HepG2 (cell line): ENCODE results near the gene TSPAN31. TPM values are rescaled to one million over a fixed set of nuclear protein-coding genes. Genes with fewer than 3 reads are reported as not detected.

Experiments used
- BRF2 ChIP-seq: sonication (generic); formaldehyde crosslinking; IDR thresholded peaks from 2 replicates; pipeline ENCODE4 v1.8.1; 2022; ENCODE audit warnings: mild to moderate bottlenecking, missing genetic modification reagents
- FOXC1 ChIP-seq: sonication (generic); formaldehyde crosslinking; IDR thresholded peaks from 2 replicates; pipeline ENCODE4 v1.8.0; 2022; ENCODE audit warnings: mild to moderate bottlenecking, missing genetic modification reagents, borderline replicate concordance
- GMEB1 ChIP-seq: sonication (generic); formaldehyde crosslinking; IDR thresholded peaks from 2 replicates; pipeline ENCODE4 v1.5.1; 2020; ENCODE audit warnings: missing genetic modification reagents, mild to moderate bottlenecking, borderline replicate concordance
- MAF1 ChIP-seq: sonication (generic); formaldehyde crosslinking; IDR thresholded peaks from 2 replicates; pipeline ENCODE4 v1.5.0; 2020; ENCODE audit warnings: missing genetic modification reagents, borderline replicate concordance
- ONECUT2 ChIP-seq: sonication (generic); formaldehyde crosslinking; IDR thresholded peaks from 2 replicates; pipeline ENCODE4 v1.4.0; 2020; ENCODE audit warnings: missing genetic modification reagents
- RARG ChIP-seq: sonication (generic); formaldehyde crosslinking; IDR thresholded peaks from 2 replicates; pipeline ENCODE4 v1.4.0; 2020; ENCODE audit warnings: low read depth, mild to moderate bottlenecking, missing genetic modification reagents
- RFXANK ChIP-seq: IDR thresholded peaks from 2 replicates; pipeline ENCODE4 v1.6.1; 2016
- TBP ChIP-seq: sonication (generic); formaldehyde crosslinking; IDR thresholded peaks from 2 replicates; pipeline ENCODE4 v1.5.0; 2020; ENCODE audit warnings: missing genetic modification reagents
- TCF7L2 ChIP-seq: IDR thresholded peaks from 2 replicates; pipeline ENCODE4 v1.6.1; 2011; ENCODE audit warnings: mild to moderate bottlenecking, low read depth, low read length, moderate library complexity
- ZBTB42 ChIP-seq: sonication (generic); formaldehyde crosslinking; IDR thresholded peaks from 2 replicates; pipeline ENCODE4 v1.5.0; 2020; ENCODE audit warnings: mild to moderate bottlenecking, missing genetic modification reagents
- ZNF431 ChIP-seq: sonication (generic); formaldehyde crosslinking; IDR thresholded peaks from 2 replicates; pipeline ENCODE4 v1.9.0; 2022; ENCODE audit warnings: missing genetic modification reagents, low read depth, mild to moderate bottlenecking, borderline replicate concordance
- ZNF598 ChIP-seq: sonication (generic); formaldehyde crosslinking; IDR thresholded peaks from 2 replicates; pipeline ENCODE4 v1.5.1; 2020; ENCODE audit warnings: mild to moderate bottlenecking, missing genetic modification reagents, borderline replicate concordance
- ZNF629 ChIP-seq: sonication (generic); formaldehyde crosslinking; conservative IDR thresholded peaks from 2 replicates; pipeline ENCODE4 v1.5.0; 2020; ENCODE audit warnings: missing genetic modification reagents
- ZNF746 ChIP-seq: sonication (generic); formaldehyde crosslinking; IDR thresholded peaks from 2 replicates; pipeline ENCODE4 v1.8.0; 2022; ENCODE audit warnings: mild to moderate bottlenecking, missing genetic modification reagents
- ZNF773 ChIP-seq: sonication (generic); formaldehyde crosslinking; IDR thresholded peaks from 2 replicates; pipeline ENCODE4 v1.4.0; 2020; ENCODE audit warnings: missing genetic modification reagents, borderline replicate concordance
- ZNF782 ChIP-seq: sonication (generic); formaldehyde crosslinking; IDR thresholded peaks from 2 replicates; pipeline ENCODE4 v1.4.0; 2020; ENCODE audit warnings: missing genetic modification reagents, mild to moderate bottlenecking, borderline replicate concordance
- polyA plus RNA-seq, 8 experiments: library from polyadenylated mRNA; depleted of rRNA in 3 of 8; stranded (reverse) in 7 of 8; unstranded in 1 of 8; fragments of >200 nt; fragmentation: Illumina TruSeq in 4 of 8; extraction: Trizol in 4 of 8; gene quantifications; 2 replicates each; pipeline versions ENCODE4 v1.2.1 to v1.2.3, GENCODE V29; 2011 to 2016; ENCODE audit warnings: low read depth in 4 of 8, missing spikeins in 1 of 8, mixed read lengths in 1 of 8; ENCODE audit not compliant: insufficient read depth in 1 of 8
- total RNA-seq, 5 experiments: library from RNA; depleted of rRNA; stranded (reverse); fragments of >200 nt; fragmentation: Illumina TruSeq; extraction: Trizol; gene quantifications; 2 replicates each; pipeline ENCODE4 v1.2.3, GENCODE V29; 2016; ENCODE audit warnings: low read depth in 1 of 5
- TF ChIP-seq, protein P1 (sequence below): sonication (generic); formaldehyde crosslinking; IDR thresholded peaks from 2 replicates; pipeline ENCODE4 v1.5.0; 2020; ENCODE audit warnings: missing genetic modification reagents, mild to moderate bottlenecking, borderline replicate concordance

Gene TSPAN31
- total and polyA plus RNA-seq, 2 of the 13 experiments (the other 11 are each of a cell fraction or from before 2014, with no cell fraction given), result 10.4 to 24.6 TPM

DNA sequence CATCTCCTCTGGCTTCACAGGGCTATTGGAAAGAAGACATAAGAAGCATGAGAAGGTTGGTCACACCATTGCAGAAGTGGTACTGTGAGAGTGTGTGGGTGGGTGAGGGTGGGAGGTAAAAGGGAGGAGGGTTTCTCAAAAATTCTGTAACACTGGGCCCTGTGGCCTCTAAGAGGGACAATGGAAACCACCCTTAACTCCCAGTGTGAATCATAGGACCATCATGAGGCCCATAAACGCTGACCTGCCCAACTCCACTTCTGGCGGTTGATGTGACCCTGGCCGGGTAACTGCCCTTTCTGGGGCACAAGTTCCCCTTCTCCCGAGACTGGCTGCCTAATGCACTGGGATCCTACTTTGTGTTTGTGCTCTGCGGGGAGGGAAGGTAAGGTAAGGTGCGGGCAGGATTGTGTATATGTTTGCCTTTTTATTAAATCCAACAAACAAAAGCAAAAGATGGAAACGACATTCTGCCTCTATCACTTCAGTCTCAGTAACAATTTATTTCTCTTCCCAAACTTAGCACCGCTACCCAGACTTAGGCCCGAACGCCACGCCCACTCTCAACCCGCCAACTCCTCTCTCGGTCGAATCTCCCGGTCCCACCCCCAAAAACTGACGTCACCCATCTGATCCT, 26.5 kb downstream of the TSPAN31 start (continued):
- no peak for TF ChIP-seq ZNF746 (CRISPR knock-in tag)
- 0 out of 2 replicates have a peak, but pooled peaks have one; percentile 3 for TF ChIP-seq ZNF431
- TF ChIP-seq ONECUT2 (CRISPR knock-in tag), result no peak
- no peak for TF ChIP-seq ZNF773 (CRISPR knock-in tag)
- no peak for TF ChIP-seq ZNF782
- 0 out of 2 replicates have a peak, but pooled peaks have one; percentile 2 for TF ChIP-seq ZNF598 (CRISPR knock-in tag)
- no peak for TF ChIP-seq FOXC1 (CRISPR knock-in tag)
- TF ChIP-seq, protein P1, sequence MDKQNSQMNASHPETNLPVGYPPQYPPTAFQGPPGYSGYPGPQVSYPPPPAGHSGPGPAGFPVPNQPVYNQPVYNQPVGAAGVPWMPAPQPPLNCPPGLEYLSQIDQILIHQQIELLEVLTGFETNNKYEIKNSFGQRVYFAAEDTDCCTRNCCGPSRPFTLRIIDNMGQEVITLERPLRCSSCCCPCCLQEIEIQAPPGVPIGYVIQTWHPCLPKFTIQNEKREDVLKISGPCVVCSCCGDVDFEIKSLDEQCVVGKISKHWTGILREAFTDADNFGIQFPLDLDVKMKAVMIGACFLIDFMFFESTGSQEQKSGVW (CRISPR knock-in tag), result no peak
- TF ChIP-seq TBP (CRISPR knock-in tag), result 0 out of 2 replicates have a peak, but pooled peaks have one; percentile 16
- no peak for TF ChIP-seq MAF1 (CRISPR knock-in tag)
- no peak for TF ChIP-seq BRF2
- no peak for TF ChIP-seq ZNF629 (CRISPR knock-in tag)
- 0 out of 2 replicates have a peak, but pooled peaks have one; percentile 13 for TF ChIP-seq ZBTB42 (CRISPR knock-in tag)
- TF ChIP-seq TCF7L2, result no peak
- 0 out of 2 replicates have a peak, but pooled peaks have one; percentile 49 for TF ChIP-seq RARG
- no peak for TF ChIP-seq GMEB1
- TF ChIP-seq RFXANK (CRISPR knock-in tag), result no peak
